ENCODE data around the gene SEPTIN1.

Gene SEPTIN1

GRCh38 chr16:30371248-30371816 is 11.0 kb downstream of the SEPTIN1 start (continued):
- TF ChIP-seq, protein P1, sequence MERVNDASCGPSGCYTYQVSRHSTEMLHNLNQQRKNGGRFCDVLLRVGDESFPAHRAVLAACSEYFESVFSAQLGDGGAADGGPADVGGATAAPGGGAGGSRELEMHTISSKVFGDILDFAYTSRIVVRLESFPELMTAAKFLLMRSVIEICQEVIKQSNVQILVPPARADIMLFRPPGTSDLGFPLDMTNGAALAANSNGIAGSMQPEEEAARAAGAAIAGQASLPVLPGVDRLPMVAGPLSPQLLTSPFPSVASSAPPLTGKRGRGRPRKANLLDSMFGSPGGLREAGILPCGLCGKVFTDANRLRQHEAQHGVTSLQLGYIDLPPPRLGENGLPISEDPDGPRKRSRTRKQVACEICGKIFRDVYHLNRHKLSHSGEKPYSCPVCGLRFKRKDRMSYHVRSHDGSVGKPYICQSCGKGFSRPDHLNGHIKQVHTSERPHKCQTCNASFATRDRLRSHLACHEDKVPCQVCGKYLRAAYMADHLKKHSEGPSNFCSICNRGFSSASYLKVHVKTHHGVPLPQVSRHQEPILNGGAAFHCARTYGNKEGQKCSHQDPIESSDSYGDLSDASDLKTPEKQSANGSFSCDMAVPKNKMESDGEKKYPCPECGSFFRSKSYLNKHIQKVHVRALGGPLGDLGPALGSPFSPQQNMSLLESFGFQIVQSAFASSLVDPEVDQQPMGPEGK (tag by site-specific recombination; IDR thresholded peaks at IDR 0.05), result peak; percentile 77
- TF ChIP-seq KLF16 (tag by site-specific recombination; IDR thresholded peaks at IDR 0.05) (0 out of 2 replicates have a peak, but pooled peaks have one; percentile 30), ZNF133 (tag by site-specific recombination; IDR thresholded peaks at IDR 0.05) (no peak), ZNF677 (tag by site-specific recombination; IDR thresholded peaks at IDR 0.05) (no peak), ZNF704 (tag by site-specific recombination; IDR thresholded peaks at IDR 0.05) (no peak), SCRT2 (tag by site-specific recombination; IDR thresholded peaks at IDR 0.05) (no peak), KLF1 (tag by site-specific recombination; IDR thresholded peaks at IDR 0.05) (no peak; the same call in 1 of the 2 replicates), ZNF324 (tag by site-specific recombination; IDR thresholded peaks at IDR 0.05) (0 out of 2 replicates have a peak, but pooled peaks have one; percentile 35), ZNF404 (tag by site-specific recombination; IDR thresholded peaks at IDR 0.05) (no peak), ZNF707 (tag by site-specific recombination; IDR thresholded peaks at IDR 0.05) (no peak), ZNF837 (tag by site-specific recombination; IDR thresholded peaks at IDR 0.05) (no peak), MYNN (tag by site-specific recombination; IDR thresholded peaks at IDR 0.05; ENCODE audit: borderline replicate concordance) (no peak), SP3 (tag by site-specific recombination; IDR thresholded peaks at IDR 0.05) (no peak), ZFP37 (tag by site-specific recombination; IDR thresholded peaks at IDR 0.05) (no peak), ZNF670 (tag by site-specific recombination; IDR thresholded peaks at IDR 0.05; ENCODE audit: low read depth) (no peak), ZNF510 (tag by site-specific recombination; IDR thresholded peaks at IDR 0.05; ENCODE audit: insufficient replicate concordance) (no peak), ATF2 (tag by site-specific recombination; IDR thresholded peaks at IDR 0.05; ENCODE audit: low read depth) (no peak), ZNF121 (tag by site-specific recombination; IDR thresholded peaks at IDR 0.05) (no peak), SP2 (tag by site-specific recombination; IDR thresholded peaks at IDR 0.05) (no peak), ZNF585B (tag by site-specific recombination; IDR thresholded peaks at IDR 0.05) (no peak), ZFP41 (tag by site-specific recombination; IDR thresholded peaks at IDR 0.05; ENCODE audit: borderline replicate concordance) (no peak), ZNF311 (tag by site-specific recombination; IDR thresholded peaks at IDR 0.05; ENCODE audit: borderline replicate concordance) (no peak), IKZF3 (tag by site-specific recombination; IDR thresholded peaks at IDR 0.05) (no peak), ZSCAN16 (tag by site-specific recombination; IDR thresholded peaks at IDR 0.05) (no peak), PRDM6 (tag by site-specific recombination; IDR thresholded peaks at IDR 0.05) (no peak), ZNF274 (IDR thresholded peaks at IDR 0.05; ENCODE audit: low read length) (no peak), ZNF274 (tag by site-specific recombination; IDR thresholded peaks at IDR 0.05; ENCODE audit: borderline replicate concordance) (no peak), ZNF629 (tag by site-specific recombination; IDR thresholded peaks at IDR 0.05) (0 out of 2 replicates have a peak, but pooled peaks have one; percentile 29), HOXA7 (CRISPR knock-in tag; IDR thresholded peaks at IDR 0.05; ENCODE audit: borderline replicate concordance) (no peak), ZNF473 (tag by site-specific recombination; IDR thresholded peaks at IDR 0.05) (no peak), ZNF830 (tag by site-specific recombination; IDR thresholded peaks at IDR 0.05; ENCODE audit: low read depth) (no peak)
- TF ChIP-seq, protein P2, sequence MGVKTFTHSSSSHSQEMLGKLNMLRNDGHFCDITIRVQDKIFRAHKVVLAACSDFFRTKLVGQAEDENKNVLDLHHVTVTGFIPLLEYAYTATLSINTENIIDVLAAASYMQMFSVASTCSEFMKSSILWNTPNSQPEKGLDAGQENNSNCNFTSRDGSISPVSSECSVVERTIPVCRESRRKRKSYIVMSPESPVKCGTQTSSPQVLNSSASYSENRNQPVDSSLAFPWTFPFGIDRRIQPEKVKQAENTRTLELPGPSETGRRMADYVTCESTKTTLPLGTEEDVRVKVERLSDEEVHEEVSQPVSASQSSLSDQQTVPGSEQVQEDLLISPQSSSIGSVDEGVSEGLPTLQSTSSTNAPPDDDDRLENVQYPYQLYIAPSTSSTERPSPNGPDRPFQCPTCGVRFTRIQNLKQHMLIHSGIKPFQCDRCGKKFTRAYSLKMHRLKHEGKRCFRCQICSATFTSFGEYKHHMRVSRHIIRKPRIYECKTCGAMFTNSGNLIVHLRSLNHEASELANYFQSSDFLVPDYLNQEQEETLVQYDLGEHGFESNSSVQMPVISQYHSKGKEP (tag by site-specific recombination; IDR thresholded peaks at IDR 0.05), result no peak
- TF ChIP-seq, protein P3, sequence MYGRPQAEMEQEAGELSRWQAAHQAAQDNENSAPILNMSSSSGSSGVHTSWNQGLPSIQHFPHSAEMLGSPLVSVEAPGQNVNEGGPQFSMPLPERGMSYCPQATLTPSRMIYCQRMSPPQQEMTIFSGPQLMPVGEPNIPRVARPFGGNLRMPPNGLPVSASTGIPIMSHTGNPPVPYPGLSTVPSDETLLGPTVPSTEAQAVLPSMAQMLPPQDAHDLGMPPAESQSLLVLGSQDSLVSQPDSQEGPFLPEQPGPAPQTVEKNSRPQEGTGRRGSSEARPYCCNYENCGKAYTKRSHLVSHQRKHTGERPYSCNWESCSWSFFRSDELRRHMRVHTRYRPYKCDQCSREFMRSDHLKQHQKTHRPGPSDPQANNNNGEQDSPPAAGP (tag by site-specific recombination; IDR thresholded peaks at IDR 0.05), result peak; percentile 56; the same call in 1 of the 2 replicates

All from HEK293 (cell line).